Middle frontal gyrus (tissue), 1 donor: ENCODE data around the gene ZNF442.
"Not testable (repeated sequence)": the region's sequence is repeated elsewhere in the genome, so short reads cannot be mapped to it uniquely, and the experiment has no call there.

Experiments used
- DNase-seq: peaks from one replicate; pipeline ENCODE4 v3.0.0-alpha.2; 2015; ENCODE audit warnings: low spot score; ENCODE audit errors: extremely low spot score

ZNF442 gene

GRCh38 chr19:12331211-12331941 lies 34.1 kb downstream of the ZNF442 start:
- no peak for DNase-seq

- no peak for DNase-seq
These were observed 35.1 kb downstream of the ZNF442 start for GRCh38 chr19:12330340-12330739.

GRCh38 chr19:12325690-12326089 lies 39.8 kb downstream of the ZNF442 start:
- no peak for DNase-seq

GRCh38 chr19:12318782-12319413 lies 46.6 kb downstream of the ZNF442 start:
- no peak for DNase-seq

GRCh38 chr19:12314553-12314952 lies 50.9 kb downstream of the ZNF442 start:
- DNase-seq = no peak

- DNase-seq = not testable (repeated sequence)
These were observed 56.6 kb downstream of the ZNF442 start for GRCh38 chr19:12308891-12309290.
